Kasumi-1 (cell line): Measurements from ENCODE around the gene SERPINE1.
"Not testable (repeated sequence)": the region's sequence is repeated elsewhere in the genome, so short reads cannot be mapped to it uniquely, and the experiment has no call there.

Experiments used
- DNase-seq, 2 experiments: peaks; one replicate each; lab custom pipeline; 2025; lab: John Stamatoyannopoulos, UW

The SERPINE1 gene

DNA sequence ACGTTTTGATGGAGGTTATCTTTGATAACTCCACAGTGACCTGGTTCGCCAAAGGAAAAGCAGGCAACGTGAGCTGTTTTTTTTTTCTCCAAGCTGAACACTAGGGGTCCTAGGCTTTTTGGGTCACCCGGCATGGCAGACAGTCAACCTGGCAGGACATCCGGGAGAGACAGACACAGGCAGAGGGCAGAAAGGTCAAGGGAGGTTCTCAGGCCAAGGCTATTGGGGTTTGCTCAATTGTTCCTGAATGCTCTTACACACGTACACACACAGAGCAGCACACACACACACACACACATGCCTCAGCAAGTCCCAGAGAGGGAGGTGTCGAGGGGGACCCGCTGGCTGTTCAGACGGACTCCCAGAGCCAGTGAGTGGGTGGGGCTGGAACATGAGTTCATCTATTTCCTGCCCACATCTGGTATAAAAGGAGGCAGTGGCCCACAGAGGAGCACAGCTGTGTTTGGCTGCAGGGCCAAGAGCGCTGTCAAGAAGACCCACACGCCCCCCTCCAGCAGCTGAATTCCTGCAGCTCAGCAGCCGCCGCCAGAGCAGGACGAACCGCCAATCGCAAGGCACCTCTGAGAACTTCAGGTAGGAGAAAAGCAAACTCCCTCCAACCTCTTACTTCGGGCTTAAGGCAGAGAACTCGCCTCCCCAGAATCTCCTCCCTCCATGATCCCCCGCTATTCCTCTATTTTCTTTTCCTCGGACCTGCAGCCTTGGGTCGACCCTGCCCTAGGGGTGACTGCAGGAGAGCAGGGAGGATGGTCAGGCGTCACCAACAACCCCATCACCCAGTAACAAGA, at the start of gene SERPINE1:
Gene SERPINE1, plus strand, starts transcription at position 454 of the 809 bp plus-strand sequence. CDS start 1,290 bp downstream, outside the sequence.
- DNase-seq: peak; percentile 38 to 60

GRCh38 chr7:101077303-101078086, 49.4 kb upstream of the SERPINE1 start:
- peak; percentile 78 to 93 for DNase-seq

- no peak for DNase-seq
Measured at GRCh38 chr7:101081432-101081831, 45.5 kb upstream of the SERPINE1 start.

- DNase-seq: no peak
Measured at GRCh38 chr7:101084865-101085161, 42.1 kb upstream of the SERPINE1 start.

- peak; percentile 78 to 79 for DNase-seq
Measured at GRCh38 chr7:101085162-101085964, 41.5 kb upstream of the SERPINE1 start, which contains the start of gene TRIM56. Gene TRIM56, plus strand, starts transcription at chr7:101085481. Its CDS starts 1,832 bp downstream, at chr7:101087313.

DNA sequence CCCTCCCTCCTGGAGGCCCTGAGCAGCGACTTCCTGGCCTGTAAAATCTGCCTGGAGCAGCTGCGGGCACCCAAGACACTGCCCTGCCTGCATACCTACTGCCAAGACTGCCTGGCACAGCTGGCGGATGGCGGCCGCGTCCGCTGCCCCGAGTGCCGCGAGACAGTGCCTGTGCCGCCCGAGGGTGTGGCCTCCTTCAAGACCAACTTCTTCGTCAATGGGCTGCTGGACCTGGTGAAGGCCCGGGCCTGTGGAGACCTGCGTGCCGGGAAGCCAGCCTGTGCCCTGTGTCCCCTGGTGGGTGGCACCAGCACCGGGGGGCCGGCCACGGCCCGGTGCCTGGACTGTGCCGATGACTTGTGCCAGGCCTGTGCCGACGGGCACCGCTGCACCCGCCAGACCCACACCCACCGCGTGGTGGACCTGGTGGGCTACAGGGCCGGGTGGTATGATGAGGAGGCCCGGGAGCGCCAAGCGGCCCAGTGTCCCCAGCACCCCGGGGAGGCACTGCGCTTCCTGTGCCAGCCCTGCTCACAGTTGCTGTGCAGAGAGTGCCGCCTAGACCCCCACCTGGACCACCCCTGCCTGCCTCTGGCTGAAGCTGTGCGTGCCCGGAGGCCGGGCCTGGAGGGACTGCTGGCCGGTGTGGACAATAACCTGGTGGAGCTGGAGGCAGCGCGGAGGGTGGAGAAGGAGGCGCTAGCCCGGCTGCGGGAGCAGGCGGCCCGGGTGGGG, 39.4 kb upstream of the SERPINE1 start:
- no peak for DNase-seq

DNA sequence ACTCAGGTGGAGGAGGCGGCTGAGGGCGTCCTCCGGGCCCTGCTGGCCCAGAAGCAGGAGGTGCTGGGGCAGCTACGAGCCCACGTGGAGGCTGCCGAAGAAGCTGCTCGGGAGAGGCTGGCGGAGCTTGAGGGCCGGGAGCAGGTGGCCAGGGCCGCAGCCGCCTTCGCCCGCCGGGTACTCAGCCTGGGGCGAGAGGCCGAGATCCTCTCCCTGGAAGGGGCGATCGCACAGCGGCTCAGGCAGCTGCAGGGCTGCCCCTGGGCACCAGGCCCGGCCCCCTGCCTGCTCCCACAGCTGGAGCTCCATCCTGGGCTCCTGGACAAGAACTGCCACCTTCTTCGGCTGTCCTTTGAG, 38.9 kb upstream of the SERPINE1 start:
- DNase-seq: no peak

- no peak for DNase-seq
Measured at GRCh38 chr7:101088858-101089529, 37.9 kb upstream of the SERPINE1 start.

DNA sequence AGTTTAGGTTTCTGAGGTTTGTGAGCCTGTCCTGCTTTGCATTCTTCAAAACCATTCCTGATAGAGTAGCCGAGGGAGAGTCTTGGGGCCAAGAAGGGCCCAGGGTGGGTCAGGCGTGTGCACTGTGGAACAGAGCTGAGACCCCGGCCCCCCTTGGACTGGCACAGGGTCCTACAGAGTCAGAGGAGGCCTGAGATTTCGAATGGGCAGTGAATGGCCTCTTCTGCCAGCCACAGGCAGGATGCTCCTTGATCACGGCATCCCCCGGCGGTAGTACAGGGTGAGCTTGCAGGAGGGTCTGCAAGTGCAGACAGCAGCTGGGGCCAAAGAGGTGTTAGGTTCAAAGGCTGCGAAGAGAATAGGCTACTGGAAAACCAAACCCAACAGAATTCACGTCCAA, 37.0 kb upstream of the SERPINE1 start:
- DNase-seq: no peak

GRCh38 chr7:101092266-101092905, 34.5 kb upstream of the SERPINE1 start:
- not testable (repeated sequence) for DNase-seq

DNA sequence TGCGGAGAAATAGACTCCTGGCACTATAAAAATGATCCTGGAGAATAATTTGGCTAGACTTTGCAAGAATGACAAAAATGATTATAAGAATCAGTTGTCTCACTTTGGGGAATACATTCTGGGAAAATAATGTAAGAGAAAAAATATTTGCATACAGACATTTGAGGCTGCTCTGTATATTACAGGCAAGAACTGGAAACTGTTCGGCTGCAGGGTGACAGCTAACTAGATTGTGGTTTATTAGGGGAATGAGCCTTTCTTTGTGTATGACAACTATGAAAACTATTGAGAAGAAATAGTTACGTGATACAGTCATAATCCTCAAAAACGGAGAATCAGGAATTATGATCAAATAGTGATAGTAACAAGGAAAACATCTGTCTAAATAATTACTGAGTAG, 33.0 kb upstream of the SERPINE1 start:
- no peak for DNase-seq

DNA sequence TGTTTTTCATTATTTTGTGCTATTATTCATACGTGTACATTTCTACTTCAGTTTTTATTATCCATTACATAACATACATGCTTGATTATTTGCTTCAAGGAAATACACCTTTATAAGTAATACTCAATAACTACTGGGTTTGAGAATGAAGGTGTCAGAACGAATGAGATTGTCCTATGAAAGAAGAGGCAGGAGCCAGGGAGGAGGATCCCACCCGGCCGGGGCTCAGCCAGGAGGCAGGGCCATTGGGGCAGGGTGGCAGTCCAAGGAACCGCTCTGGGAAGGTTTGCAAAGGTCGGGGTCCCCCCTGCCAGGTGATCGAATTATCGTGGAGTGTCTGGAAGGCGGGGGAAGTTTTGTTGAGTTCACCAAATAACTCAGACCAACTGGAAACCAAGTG, 32.5 kb upstream of the SERPINE1 start:
- no peak for DNase-seq

DNA sequence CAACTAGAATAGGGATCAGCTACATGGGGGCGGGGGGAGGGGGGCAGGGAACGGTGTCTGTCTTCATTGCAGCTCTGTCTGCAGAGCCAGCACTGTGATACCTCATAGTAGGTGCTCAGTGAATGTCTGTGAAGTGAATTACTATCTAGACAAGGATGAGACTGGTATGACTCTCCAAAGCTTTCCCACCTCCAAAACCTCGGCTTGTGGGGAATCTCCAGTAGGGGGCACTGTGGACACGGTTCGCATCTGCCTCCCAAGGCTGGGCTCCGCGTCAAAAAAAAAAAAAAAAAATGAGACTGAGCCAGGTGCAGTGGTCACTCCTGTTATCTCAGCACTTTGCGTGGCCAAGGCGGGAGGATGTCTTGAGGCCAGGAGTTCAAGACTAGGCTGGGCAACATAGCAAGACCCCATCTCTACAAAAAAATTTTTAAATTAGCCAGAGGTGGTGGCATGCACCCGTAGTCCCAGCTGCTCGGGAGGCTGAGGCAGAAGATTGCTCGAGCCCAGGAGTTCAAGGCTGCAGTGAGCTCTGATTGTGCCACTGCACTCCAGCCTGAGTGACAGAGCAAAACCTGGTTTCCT, 32.0 kb upstream of the SERPINE1 start:
- DNase-seq: peak in 1 of 2 experiments; percentile 18

- no peak for DNase-seq
Measured at GRCh38 chr7:101096331-101096956, 30.5 kb upstream of the SERPINE1 start.

- DNase-seq: no peak
Measured at GRCh38 chr7:101096957-101097347, 30.0 kb upstream of the SERPINE1 start.

GRCh38 chr7:101097561-101097960, 29.3 kb upstream of the SERPINE1 start:
- no peak for DNase-seq

GRCh38 chr7:101099969-101100781, 26.7 kb upstream of the SERPINE1 start:
- peak; percentile 73 to 79 for DNase-seq

GRCh38 chr7:101100858-101101847, 25.8 kb upstream of the SERPINE1 start:
- DNase-seq: no peak
